ENCODE measurements around the gene ADGRA3. TPM values are rescaled to one million over a fixed set of nuclear protein-coding genes. Genes with fewer than 3 reads are reported as not detected.
A peak's percentile ranks its signal among the peaks of the same experiment; 100 is the strongest.

Gene ADGRA3
- total RNA-seq, 1 experiment from 2014 or later, result 22.9 TPM

DNA sequence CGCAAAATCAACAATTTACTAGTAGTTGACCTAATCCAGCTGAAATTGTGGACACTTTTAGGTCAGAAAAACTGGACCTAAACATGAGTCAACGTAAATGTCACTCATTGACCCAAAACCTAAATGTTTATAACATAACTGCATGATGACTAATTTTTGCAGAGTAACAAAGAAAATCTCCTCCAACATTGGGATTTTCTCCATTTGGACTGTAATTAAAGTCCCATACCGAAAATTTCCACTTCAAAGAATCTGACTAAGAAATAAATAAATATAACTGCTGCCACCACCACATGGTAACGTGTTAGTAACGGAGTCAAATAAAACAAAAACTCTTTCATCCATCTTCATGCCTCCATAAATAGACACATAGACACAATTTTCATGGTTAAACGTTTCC, 1.9 kb downstream of the ADGRA3 start:
- peak; percentile 43 for DNase-seq (ENCODE audit: low spot score)

GRCh38 chr4:22512306-22512705, 3.6 kb downstream of the ADGRA3 start:
- no peak for DNase-seq (ENCODE audit: low spot score)

- no peak for DNase-seq (ENCODE audit: low spot score)
Measured at GRCh38 chr4:22510750-22511149, 5.1 kb downstream of the ADGRA3 start.

DNA sequence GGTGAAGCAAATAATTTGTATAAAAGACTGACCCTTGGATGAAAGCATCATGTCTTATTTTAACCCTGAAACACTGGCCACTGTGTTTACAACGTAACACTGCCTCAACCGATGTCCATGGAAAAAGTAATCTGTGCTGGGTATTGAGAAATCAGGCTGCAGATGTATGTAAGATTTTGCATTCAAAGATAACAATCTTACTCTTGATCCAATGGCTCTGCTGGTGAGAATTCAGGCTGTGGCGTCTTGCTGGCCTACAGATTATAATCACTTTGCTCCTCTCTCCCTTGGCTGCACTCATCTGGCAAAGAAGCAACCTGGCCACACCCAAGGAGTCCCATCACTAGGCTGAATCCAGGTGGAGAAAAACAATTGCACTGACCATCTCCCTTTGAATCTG, 7.5 kb downstream of the ADGRA3 start:
- DNase-seq (ENCODE audit: low spot score), result no peak

DNA sequence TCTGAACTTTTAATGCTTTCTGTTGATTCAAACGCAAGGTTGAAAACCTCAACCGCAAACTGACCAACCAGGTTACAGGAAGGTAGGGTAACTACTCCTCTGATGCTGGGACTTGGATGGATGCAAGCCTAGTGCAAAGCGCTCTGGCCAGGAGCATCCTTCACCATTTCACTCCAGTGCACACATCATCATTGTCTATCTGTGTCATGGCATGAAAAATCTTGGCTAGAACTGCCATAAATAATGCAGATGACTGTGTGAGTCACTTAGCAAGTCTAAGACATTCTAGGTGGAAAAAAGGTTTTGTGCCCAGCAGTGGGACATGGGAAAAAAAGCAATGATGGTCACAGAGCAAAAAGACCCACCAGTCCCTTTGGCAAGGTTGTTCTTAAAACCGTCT, 10.9 kb downstream of the ADGRA3 start:
- DNase-seq (ENCODE audit: low spot score), result no peak

GRCh38 chr4:22504447-22504846, 11.4 kb downstream of the ADGRA3 start:
- no peak for DNase-seq (ENCODE audit: low spot score)

GRCh38 chr4:22502895-22503814, 12.7 kb downstream of the ADGRA3 start:
- peak; percentile 61 for DNase-seq (ENCODE audit: low spot score)

DNA sequence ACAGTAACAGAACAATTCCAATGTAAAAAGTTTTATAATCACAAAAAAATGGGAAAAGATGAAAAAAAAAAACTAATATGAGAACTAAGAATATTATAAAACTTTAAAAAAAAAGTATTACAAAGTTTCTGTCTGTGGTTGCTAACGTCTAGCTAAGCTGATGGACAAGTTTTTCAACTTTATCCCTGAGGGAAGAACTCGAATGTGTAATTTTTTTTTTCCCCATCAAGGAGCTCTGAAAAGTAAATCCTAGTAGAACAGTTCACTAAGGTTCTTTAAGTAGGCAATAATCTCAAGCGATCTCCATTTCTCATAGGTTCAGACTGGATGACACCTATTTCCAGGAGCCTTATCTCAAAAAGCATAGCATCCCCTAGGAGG, 14.2 kb downstream of the ADGRA3 start:
- DNase-seq (ENCODE audit: low spot score), result no peak

DNA sequence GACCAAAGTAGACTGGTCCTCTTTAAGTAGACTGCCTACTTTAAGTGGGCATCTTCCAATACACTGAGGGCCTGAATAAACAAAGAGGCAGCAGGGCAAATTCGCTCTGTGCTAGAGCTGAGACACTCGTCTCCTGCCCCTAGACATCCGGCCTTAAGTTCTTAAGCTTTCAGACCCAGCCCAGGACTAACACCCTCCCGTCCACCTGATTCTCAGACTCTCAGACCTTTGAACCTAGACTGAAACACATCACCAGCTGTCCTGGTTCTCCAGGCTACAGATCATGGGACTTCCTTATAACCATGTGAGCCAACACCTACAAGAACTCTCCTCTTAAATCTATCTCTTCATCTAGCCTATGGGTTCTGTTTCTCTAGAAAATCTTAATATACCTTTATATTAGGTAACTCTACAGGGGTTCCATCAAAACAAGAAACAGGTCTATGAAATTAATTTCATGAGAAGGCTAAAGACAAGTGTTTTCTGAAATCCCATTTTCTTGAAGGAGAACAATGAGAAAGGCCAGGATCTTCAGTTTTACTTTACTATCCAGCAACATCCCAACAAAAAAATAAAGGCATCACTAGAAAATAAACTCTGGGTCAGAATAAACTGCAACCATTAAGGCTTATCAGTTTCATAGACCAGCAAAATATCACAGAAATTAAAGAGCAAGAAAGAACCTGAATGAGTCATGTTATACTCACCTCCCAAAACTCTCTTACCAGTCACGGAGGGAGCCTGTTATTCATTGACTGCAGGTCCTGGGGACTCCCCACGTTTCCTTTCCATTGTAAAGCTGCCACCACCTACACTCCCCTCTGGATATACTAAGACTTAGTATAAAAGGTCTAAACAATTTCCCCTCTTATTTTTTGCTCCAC, 14.8 kb downstream of the ADGRA3 start:
- peak; percentile 80 for DNase-seq (ENCODE audit: low spot score)

DNA sequence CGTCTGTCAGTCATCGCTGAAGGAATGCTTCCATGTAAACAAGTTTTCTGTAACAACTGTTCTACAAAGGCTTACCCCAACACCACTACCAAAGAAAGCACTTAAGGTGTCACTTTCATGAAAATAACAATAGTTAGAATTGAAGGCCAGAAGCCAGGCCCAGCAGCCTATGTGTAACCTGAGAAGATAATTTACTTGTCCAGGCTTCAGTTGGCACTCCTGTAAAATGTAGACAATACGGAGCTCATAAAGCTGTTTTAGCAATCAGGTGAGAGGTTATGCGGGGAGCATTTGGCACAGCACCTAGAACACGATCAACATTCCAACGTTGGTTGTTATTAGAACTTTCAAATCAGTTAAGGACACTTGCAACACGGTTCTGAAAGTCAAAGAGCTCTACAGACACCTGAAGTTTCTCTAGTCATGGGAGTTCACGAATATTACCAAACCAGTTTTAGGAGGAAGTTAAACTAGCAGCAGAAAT, 15.7 kb downstream of the ADGRA3 start:
- DNase-seq (ENCODE audit: low spot score), result peak; percentile 56

- no peak for DNase-seq (ENCODE audit: low spot score)
Measured at GRCh38 chr4:22498866-22499265, 17.0 kb downstream of the ADGRA3 start.

- DNase-seq (ENCODE audit: low spot score), result no peak
Measured at GRCh38 chr4:22496165-22496813, 19.6 kb downstream of the ADGRA3 start.

- no peak for DNase-seq (ENCODE audit: low spot score)
Measured at GRCh38 chr4:22493523-22493922, 22.3 kb downstream of the ADGRA3 start.

- no peak for DNase-seq (ENCODE audit: low spot score)
Measured at GRCh38 chr4:22492987-22493386, 22.9 kb downstream of the ADGRA3 start.

DNA sequence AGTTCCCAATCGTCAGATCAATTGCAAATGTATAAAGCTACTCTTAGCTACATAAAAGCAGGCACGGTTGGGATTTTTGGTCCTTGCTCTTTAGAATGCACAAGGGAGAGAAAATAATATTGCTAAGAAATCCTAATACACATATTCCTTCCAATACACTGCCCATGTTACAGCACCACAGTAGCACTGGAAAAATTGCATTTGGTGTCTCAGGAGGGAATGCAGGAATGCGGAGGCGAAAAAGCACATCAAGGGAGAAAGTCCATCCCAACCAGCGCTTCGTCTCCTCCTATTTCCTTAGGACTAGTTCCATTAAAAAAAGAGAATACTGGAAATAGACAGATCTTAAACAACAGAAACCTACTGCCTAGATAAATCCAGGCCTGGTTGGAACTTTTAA, 23.9 kb downstream of the ADGRA3 start:
- no peak for DNase-seq (ENCODE audit: low spot score)

GRCh38 chr4:22490718-22491315, 25.0 kb downstream of the ADGRA3 start:
- DNase-seq (ENCODE audit: low spot score), result peak; percentile 52

DNA sequence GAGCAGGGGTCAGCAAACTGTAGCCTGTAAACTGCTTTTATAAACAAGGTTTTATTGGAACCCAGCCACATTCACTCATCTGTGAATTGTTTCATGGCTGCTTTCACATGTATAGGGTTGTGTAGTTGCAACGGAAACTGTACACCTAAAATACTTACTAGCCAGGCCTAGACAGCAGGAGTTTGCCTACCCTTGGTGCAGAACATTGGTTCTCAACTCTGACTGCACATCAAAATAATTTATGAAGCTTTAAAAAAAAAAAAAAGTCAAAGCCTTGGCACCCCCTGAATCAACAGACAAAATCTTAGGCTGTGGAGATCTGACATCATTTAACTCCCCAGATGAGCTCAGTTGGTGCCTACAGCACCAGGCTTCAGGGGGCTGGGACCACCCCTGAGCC, 27.8 kb downstream of the ADGRA3 start:
- DNase-seq (ENCODE audit: low spot score), result no peak

DNA sequence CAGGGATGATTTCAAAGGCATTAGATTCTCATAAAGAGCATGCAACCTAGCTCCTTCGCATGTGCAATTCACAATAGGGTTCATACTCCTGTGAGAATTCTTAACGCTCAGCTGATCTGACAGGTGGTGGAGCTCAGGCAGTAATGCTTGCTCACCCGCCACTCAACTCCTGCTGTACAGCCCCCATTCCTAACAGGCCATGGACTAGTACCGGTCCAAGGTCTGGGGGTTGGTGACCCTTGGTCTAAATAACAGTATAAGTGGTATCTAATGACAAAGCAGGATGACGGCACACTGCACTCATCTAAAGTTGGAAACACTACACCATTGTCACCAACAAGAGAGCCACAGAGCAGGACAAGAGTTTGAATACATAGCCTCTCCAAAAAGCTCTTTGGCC, 28.5 kb downstream of the ADGRA3 start:
- no peak for DNase-seq (ENCODE audit: low spot score)

DNA sequence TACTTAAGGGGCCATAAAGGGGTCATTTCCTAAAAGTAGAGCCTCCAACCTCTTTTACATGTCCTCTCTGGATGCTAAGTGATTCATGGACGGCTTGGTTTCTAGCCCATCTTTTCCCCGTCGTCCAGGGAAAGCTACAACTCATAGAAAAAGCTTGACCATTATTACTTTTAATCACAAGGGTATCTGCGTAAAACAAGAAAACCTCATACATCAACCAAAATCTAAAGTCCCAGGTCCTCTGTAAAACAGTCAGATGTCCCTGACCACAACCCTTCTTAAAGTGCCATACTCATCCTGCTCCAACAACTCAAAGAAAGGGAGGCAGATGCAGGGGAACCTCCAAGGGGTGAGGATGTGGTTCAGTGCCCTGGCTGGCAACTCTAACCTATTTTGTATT, 29.6 kb downstream of the ADGRA3 start:
- no peak for DNase-seq (ENCODE audit: low spot score)

- no peak for DNase-seq (ENCODE audit: low spot score)
Measured at GRCh38 chr4:22485737-22486136, 30.1 kb downstream of the ADGRA3 start.

DNA sequence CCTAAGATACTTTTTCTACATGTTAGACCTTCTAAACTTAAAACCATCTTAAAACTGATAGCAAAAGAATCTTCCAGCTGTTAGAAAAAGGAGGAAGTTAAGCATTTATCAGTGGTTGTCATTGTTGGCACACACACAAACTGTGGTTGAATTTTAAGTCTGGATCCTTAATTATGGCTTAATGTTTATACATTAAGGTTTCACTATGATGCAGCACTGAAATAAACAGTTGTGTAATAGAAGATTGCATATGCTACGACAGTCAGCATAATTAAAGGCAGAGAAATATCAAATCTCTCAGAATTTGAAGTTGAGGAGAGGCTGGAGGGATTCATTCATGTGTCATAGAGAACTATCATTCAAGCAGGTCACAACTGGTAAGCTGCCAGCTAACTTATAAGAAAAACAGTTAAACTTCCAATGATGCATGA, 32.3 kb downstream of the ADGRA3 start:
- DNase-seq (ENCODE audit: low spot score), result no peak

Measured in HT-29 (cell line).